Chondrocyte (in vitro differentiated cells): Measurements from ENCODE around the gene STAB1. TPM values are rescaled to one million over a fixed set of nuclear protein-coding genes. Genes with fewer than 3 reads are reported as not detected.

Experiments
- DNase-seq: peaks from one replicate; pipeline ENCODE4 v3.0.0; 2021; ENCODE audit warnings: mixed read lengths, low spot score
- H3K27ac Mint-ChIP-seq: one replicate; pipeline ENCODE4 v1.8.0; 2021; ENCODE audit warnings: mild to moderate bottlenecking, moderate library complexity, mixed read lengths; ENCODE audit not compliant: unreplicated experiment
- H3K27me3 Mint-ChIP-seq: 2 replicates; pipeline ENCODE4 v1.8.0; 2021; ENCODE audit warnings: low read depth, mixed read lengths
- H3K36me3 Mint-ChIP-seq: 2 replicates; pipeline ENCODE4 v1.8.0; 2021; ENCODE audit warnings: low read depth, mixed read lengths
- H3K4me1 Mint-ChIP-seq: 2 replicates; pipeline ENCODE4 v1.8.0; 2021; ENCODE audit warnings: low read depth, mild to moderate bottlenecking, mixed read lengths
- H3K4me3 Mint-ChIP-seq: one replicate; pipeline ENCODE4 v1.8.0; 2021; ENCODE audit warnings: mild to moderate bottlenecking, moderate library complexity, mixed read lengths; ENCODE audit not compliant: unreplicated experiment
- H3K9me3 Mint-ChIP-seq: 2 replicates; pipeline ENCODE4 v1.8.0; 2021; ENCODE audit warnings: low read depth, mixed read lengths
- CTCF ChIP-seq: fragments of 200-600 bp; sonication (generic); IDR thresholded peaks from 2 replicates; pipeline ENCODE4 v1.5.0; 2021; ENCODE audit warnings: antibody characterized with exemption, mild to moderate bottlenecking, moderate library complexity
- total RNA-seq: library from RNA; stranded (reverse); gene quantifications from 3 replicates; pipeline ENCODE4 v1.2.1, GENCODE V29; 2021

The STAB1 gene
- total RNA-seq, 1 donor from 2014 or later, result not detected

DNA sequence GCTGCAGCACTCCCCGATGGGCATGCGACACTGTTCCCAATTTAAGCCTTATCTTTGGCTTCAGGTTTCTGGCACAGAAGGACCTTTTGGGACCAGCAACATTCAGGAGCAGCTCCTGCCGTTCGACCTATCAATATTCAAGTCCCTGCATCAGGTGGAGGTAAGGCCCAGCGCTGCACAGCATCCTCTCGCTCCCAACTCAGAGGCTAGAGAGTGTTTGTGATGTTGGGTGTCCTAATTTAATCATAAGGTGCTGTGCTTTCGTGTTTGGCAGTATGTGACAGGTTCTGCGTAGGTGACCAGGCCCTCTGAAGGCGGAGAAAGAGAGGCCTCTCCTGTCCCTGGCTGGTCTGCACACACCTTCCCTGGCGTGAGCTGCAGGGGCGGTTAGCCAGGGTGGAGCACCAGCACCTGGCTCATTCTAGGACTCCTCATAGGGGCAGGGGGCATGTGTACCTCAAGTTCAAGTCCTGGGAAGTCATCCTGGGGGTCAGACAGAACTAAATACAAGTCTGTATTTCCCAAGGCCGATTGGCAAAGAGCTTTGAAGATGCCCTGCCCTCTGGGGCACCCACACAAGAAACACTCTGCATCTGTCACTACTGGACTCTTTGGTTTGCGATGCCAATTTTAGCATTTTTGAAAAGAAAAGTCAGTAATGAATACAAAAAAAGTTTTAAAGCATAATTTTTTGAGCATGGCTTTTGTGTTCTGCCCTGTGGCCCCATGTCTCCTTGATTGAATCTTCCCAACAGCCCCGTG lies 22.7 kb upstream of the STAB1 start:
- Mint-ChIP-seq H3K4me3 (no peak overlapping the region), H3K4me1 (peaks cover 7% of the 10 kb centered on the region), H3K27ac (no peak overlapping the region), H3K27me3 (no peaks in the 10 kb centered on the region), H3K9me3 (no peaks in the 10 kb centered on the region), H3K36me3 (peaks cover 19% of the 10 kb centered on the region)
- TF ChIP-seq CTCF, result peak; percentile 2
- no peak for DNase-seq

GRCh38 chr3:52473026-52473425 lies 22.1 kb upstream of the STAB1 start:
- Mint-ChIP-seq H3K27ac (no peak overlapping the region), H3K9me3 (no peaks in the 10 kb centered on the region), H3K4me3 (no peak overlapping the region), H3K4me1 (peaks cover 6% of the 10 kb centered on the region), H3K36me3 (peaks cover 23% of the 10 kb centered on the region), H3K27me3 (no peaks in the 10 kb centered on the region)
- TF ChIP-seq CTCF, result no peak
- DNase-seq, result no peak

DNA sequence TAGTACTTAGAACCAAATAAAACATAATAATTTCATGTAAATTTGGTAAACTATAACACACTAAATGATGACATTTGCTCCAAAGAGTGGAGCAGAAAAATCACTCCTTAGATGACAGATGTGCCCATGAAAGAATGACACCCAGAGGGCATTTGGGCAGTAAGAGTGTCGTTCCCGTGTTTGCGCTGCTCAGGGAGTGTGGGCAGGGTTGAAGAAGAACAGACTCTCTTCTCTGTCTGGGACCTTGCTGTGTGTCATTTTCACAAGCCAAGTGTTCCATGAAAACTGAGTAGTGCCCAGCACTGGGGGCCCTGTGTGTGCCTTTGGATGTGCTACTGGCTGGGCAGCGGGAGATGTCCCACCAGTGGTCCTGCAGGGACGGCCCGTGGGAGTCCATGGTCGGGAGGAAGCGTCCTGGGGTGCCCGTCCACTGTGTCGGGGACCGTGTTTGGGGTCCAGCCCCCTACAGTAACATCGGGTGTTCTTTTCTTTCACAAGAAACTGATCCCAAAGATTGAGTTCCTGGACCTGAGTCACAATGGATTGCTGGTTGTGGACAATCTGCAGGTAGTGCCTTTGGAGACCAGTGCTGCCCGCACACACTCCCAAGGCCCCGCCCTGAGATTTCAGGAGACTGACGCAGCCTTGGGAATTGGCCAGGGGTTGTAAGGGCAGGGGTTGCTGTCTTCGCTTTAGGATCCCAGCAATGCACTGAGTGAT lies 17.9 kb upstream of the STAB1 start:
- H3K27me3 Mint-ChIP-seq, result no peaks in the 10 kb centered on the region
- no peak overlapping the region for H3K27ac Mint-ChIP-seq
- H3K9me3 Mint-ChIP-seq, result no peaks in the 10 kb centered on the region
- no peaks in the 10 kb centered on the region for H3K4me1 Mint-ChIP-seq
- no peak overlapping the region for H3K4me3 Mint-ChIP-seq
- TF ChIP-seq CTCF, result no peak
- DNase-seq, result no peak
- peaks cover 41% of the 10 kb centered on the region for H3K36me3 Mint-ChIP-seq

DNA sequence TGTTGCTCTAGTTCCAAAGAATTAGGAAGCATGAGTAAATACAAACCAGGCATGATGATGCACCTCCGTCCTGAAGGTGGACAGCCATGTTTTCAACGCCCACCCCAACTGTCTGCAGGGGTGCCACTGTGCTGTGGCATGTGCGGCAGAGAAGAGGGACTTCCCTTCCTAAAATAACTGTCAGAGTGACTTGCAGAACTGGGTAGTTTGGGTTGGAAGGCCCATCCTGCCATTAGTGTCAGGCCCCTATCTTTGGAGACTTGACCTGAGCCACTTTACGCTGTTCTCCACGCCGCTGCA lies 17.4 kb upstream of the STAB1 start:
- Mint-ChIP-seq H3K9me3 (no peaks in the 10 kb centered on the region), H3K27me3 (no peaks in the 10 kb centered on the region), H3K36me3 (peaks cover 42% of the 10 kb centered on the region), H3K4me1 (peaks cover 3% of the 10 kb centered on the region), H3K4me3 (no peak overlapping the region), H3K27ac (no peak overlapping the region)
- no peak for DNase-seq
- TF ChIP-seq CTCF, result no peak

GRCh38 chr3:52479037-52479876 lies 15.9 kb upstream of the STAB1 start:
- Mint-ChIP-seq H3K9me3 (no peaks in the 10 kb centered on the region), H3K4me1 (peaks cover 18% of the 10 kb centered on the region), H3K27me3 (no peaks in the 10 kb centered on the region), H3K4me3 (no peak overlapping the region), H3K27ac (peak overlapping the region; percentile 29), H3K36me3 (peaks cover 39% of the 10 kb centered on the region)
- no peak for TF ChIP-seq CTCF
- no peak for DNase-seq
